Activated T-helper 1 cell treated with anti-CD3 and anti-CD28 coated beads, Interleukin-2, amount 50 U/mL, for 16 hours (primary cell): Measurements from ENCODE around the gene RHO.
A peak's percentile ranks its signal among the peaks of the same experiment; 100 is the strongest.

Experiments
- DNase-seq, 2 donors: peaks; one replicate each; pipeline ENCODE4 v3.0.0-alpha.2; 2020; ENCODE audit warnings: low read depth in 1 of 2, low spot score in 1 of 2

RHO gene

GRCh38 chr3:129576514-129577352 lies 48.3 kb downstream of the RHO start:
- DNase-seq, result peak; percentile 20 to 42

GRCh38 chr3:129577366-129577765 lies 48.9 kb downstream of the RHO start:
- DNase-seq, result no peak

- no peak for DNase-seq
Measured at GRCh38 chr3:129577925-129578786, 49.7 kb downstream of the RHO start.

GRCh38 chr3:129579991-129580390 lies 51.6 kb downstream of the RHO start:
- no peak for DNase-seq

GRCh38 chr3:129581623-129582022 lies 53.2 kb downstream of the RHO start:
- no peak for DNase-seq

- no peak for DNase-seq
Measured at GRCh38 chr3:129582799-129583198, 54.4 kb downstream of the RHO start.

- DNase-seq, result no peak
Measured at GRCh38 chr3:129583289-129583688, 54.9 kb downstream of the RHO start.

- no peak for DNase-seq
Measured at GRCh38 chr3:129584631-129585030, 56.2 kb downstream of the RHO start.
